AG10803 (cell line): Measurements from ENCODE around the gene LRRC55.

Experiments used
- DNase-seq: peaks from one replicate; pipeline ENCODE4 v3.0.0; 2010; ENCODE audit warnings: low read depth
- H3K4me3 ChIP-seq: 2 replicates; pipeline ENCODE4 v1.5.1; 2011; ENCODE audit warnings: mild to moderate bottlenecking, low read length, control low read depth
- TF ChIP-seq, protein P1 (sequence below): conservative IDR thresholded peaks from 2 replicates; pipeline ENCODE4 v1.5.1; 2011; ENCODE audit warnings: mild to moderate bottlenecking, low read length, control low read depth, inconsistent platforms

Gene LRRC55

DNA sequence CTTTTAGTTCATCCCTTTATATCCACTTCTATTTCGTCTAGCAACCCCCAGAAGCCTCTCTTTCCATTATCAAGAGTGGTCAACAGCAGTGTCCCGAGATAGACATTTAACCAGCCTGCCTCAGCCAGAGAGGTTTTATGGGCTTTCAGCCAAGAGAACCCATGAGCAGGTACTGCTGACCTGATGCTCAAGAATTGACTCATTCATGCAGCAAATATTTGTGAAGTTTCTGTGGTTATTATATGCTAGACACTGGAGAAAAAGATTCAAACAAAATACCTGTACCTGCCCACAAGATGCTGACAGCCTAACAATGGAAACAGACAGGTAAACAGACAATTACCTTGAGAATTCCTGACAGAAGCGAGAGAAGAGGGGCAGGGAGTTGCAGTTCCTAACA lies 9.7 kb upstream of the LRRC55 start:
- no peak overlapping the region for H3K4me3 ChIP-seq
- TF ChIP-seq, protein P1, sequence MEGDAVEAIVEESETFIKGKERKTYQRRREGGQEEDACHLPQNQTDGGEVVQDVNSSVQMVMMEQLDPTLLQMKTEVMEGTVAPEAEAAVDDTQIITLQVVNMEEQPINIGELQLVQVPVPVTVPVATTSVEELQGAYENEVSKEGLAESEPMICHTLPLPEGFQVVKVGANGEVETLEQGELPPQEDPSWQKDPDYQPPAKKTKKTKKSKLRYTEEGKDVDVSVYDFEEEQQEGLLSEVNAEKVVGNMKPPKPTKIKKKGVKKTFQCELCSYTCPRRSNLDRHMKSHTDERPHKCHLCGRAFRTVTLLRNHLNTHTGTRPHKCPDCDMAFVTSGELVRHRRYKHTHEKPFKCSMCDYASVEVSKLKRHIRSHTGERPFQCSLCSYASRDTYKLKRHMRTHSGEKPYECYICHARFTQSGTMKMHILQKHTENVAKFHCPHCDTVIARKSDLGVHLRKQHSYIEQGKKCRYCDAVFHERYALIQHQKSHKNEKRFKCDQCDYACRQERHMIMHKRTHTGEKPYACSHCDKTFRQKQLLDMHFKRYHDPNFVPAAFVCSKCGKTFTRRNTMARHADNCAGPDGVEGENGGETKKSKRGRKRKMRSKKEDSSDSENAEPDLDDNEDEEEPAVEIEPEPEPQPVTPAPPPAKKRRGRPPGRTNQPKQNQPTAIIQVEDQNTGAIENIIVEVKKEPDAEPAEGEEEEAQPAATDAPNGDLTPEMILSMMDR: no peak
- DNase-seq: no peak

DNA sequence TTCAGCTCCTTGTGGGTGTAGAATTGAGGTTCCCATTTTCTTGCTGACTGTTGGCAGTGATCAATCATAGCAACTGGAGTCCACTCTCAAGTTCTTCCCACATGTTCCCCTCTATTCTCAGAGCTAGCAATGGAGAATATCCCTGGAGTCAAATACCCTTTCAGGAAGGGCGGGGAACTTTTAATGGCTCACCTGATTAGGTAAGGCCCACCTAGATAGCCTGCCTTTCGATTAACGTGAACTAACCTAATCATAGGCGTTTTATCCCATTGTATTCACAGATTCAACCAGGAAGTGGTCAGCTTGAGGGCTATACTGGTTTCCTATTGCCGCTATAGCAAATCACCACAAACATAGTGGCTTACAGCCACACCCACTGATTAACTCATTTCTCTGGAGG lies 7.1 kb upstream of the LRRC55 start:
- no peak overlapping the region for H3K4me3 ChIP-seq
- no peak for DNase-seq
- TF ChIP-seq, protein P1: no peak

DNA sequence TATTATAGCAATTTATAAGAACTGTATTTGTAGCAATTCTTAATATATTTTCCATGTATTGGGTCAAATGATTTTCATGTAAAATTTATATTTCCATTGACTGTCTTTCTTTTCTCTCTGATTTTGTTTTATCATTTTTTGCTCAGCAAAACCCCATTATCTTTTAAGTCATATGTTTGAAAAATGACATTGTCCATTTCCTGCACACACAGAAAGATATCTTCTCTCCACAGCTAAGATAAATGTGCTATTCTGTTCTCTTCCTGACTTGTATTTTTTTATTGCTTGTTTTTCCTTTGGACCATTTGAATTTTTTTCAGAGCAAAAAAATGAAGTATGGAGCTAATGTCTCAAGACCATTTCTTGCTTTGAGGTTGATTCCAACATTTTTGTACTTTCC lies 6.3 kb upstream of the LRRC55 start:
- DNase-seq: no peak
- no peak overlapping the region for H3K4me3 ChIP-seq
- TF ChIP-seq, protein P1: no peak

DNA sequence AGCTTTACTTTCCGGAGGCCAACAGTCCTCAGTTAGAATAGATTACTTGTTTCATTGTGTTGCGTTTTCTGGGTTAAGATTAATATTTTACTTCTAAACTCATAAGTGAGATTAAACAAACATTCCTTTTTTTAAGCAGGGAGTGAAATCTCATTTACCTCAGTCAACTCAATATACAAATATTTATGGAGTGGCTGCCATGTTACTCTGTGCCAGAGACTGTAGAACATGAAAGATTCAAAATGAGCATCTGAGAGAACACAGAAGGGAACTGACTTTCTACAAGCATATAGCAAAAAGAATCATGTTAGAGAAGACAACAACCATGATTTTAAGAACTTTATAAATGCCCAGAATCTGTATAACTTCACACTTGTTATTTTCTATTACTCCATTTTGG lies 3.4 kb upstream of the LRRC55 start:
- no peak overlapping the region for H3K4me3 ChIP-seq
- no peak for DNase-seq
- TF ChIP-seq, protein P1: no peak

DNA sequence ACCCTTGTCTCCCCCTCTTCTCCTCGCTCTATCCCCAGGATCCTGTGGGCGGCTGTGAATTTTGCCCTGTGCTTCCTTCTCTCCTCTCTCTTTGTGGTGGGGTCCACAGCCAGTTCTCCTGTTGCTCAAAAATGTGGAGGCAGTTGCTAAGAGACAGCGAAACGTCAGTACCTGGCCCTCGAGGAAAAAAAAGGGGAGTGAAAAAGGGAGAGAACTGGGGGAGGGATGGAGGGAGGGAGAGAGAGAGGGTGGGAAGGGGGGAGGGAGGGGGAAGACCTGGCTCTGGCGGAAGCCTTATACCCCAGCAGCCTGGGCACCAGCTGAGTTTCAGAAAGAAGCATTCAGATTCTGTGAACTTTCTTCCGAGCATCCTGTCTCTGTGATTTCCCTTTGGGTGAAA lies 2.1 kb upstream of the LRRC55 start:
- H3K4me3 ChIP-seq: no peak overlapping the region

DNA sequence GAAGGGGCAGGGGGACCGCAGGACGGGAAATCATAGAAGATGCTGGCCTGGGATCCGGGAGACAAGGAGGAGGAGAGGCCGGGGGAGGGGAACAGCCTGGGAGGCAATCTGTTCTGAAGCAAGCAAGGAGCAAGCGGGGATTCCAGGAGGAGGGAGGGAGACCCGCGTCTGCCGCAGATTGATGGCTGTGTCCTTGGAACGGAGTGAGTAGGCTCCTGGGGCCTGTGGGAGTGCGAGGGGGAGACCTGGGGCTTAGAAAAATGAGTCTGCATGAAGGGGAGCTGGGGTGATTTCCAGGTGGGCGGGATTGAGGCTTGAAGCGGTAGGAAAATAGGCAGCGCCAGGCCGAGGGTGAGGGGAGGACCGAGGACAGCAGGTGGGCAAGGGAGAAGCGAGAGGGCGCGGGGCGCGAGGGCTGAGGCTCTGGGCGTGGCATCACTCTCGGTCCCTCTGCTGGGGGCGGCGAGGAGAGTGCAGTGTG lies 1.6 kb upstream of the LRRC55 start:
- DNase-seq: no peak
- TF ChIP-seq, protein P1: no peak
- no peak overlapping the region for H3K4me3 ChIP-seq

More for the DNA sequence above, 2.1 kb upstream of the LRRC55 start:
- DNase-seq: no peak
- TF ChIP-seq, protein P1: no peak

DNA sequence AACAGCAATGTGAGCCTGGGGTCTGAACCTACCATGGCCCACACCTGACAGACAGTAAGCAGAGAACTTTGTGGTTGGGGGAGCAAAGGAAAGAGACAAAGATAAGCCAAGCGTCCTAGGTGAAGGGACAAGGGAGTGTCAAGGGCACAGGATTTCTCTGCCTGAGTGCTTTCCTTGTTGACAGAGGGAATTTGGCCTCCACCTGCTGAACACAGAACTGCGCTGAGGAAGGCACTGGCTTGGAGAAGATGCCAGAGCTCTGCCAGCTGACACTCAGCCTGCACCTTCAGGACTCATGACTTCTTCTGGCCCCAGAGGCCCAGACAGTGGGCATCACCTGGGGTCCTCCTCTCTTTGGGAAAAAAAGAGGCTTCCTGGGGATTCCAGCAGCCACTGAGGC lies 789 bp upstream of the LRRC55 start:
- H3K4me3 ChIP-seq: no peak overlapping the region
- DNase-seq: no peak
- TF ChIP-seq, protein P1: no peak
